Endothelial cell of umbilical vein (primary cell): ENCODE data around the gene ETV6. TPM values are rescaled to one million over a fixed set of nuclear protein-coding genes. Genes with fewer than 3 reads are reported as not detected.

Experiments
- BruUV-seq: library from RNA; stranded (reverse); fragments of 400-500 nt; replicated peaks from 2 replicates; lab custom pipeline; 2021; lab: Mats Ljungman, UMichigan
- CTCF ChIA-PET: fragments of 300-600, 350-600 bp; sonication (Branson Sonifier 250); formaldehyde crosslinking; loops from one replicate; lab custom pipeline; 2021; ENCODE audit warnings: antibody characterized with exemption, inconsistent platforms; lab: Charles Lee
- POLR2A ChIA-PET: fragments of 300-600, 350-600 bp; sonication (Branson Sonifier 250); formaldehyde crosslinking; loops from one replicate; lab custom pipeline; 2021; ENCODE audit warnings: antibody characterized with exemption, inconsistent platforms; lab: Charles Lee
- DNase-seq: peaks from one replicate; pipeline ENCODE4 v3.0.0-alpha.2; 2011; ENCODE audit warnings: low read depth, low spot score
- FAIRE-seq: peaks from 2 replicates; lab custom pipeline; 2011; peaks lifted over from hg19 to GRCh38; lab: Jason Lieb, UNC
- H2AFZ ChIP-seq: 2 replicates; pipeline ENCODE4 v1.6.0; 2012; ENCODE audit warnings: low read depth, low read length, control low read depth, inconsistent platforms
- H3K27ac ChIP-seq: 2 replicates; pipeline ENCODE4 v1.5.1; 2011; ENCODE audit warnings: low read depth, mild to moderate bottlenecking, control low read depth, low read length, moderate library complexity; ENCODE audit not compliant: insufficient read depth
- H3K27me3 ChIP-seq, 2 experiments: 2 replicates each; pipeline versions ENCODE4 v1.6.0 to v1.6.1; 2011; ENCODE audit warnings: low read length in 2 of 2, mixed read lengths in 1 of 2; ENCODE audit not compliant: control insufficient read depth in 2 of 2, insufficient read depth in 2 of 2
- H3K36me3 ChIP-seq, 2 experiments: 2 replicates in 1 of 2; 3 replicates in 1 of 2; pipeline ENCODE4 v1.5.1; 2011; ENCODE audit warnings: low read length in 2 of 2, mild to moderate bottlenecking in 1 of 2, moderate library complexity in 1 of 2; ENCODE audit not compliant: control insufficient read depth in 2 of 2, insufficient read depth in 2 of 2; ENCODE audit errors: extremely low read depth in 1 of 2
- H3K4me1 ChIP-seq: 3 replicates; pipeline ENCODE4 v1.5.1; 2011; ENCODE audit warnings: mild to moderate bottlenecking, low read length; ENCODE audit not compliant: control insufficient read depth, insufficient read depth; ENCODE audit errors: extremely low read depth
- H3K4me2 ChIP-seq: 2 replicates; pipeline ENCODE4 v1.6.1; 2011; ENCODE audit warnings: low read length, control low read depth, mixed read lengths; ENCODE audit not compliant: insufficient read depth
- H3K4me3 ChIP-seq, 3 experiments: fragments of 200-600 bp in 1 of 3; sonication (generic), shearing (Covaris generic) in 1 of 3; replicated peaks in 1 of 3; 2 replicates each; pipeline ENCODE4 v1.5.1; 2011 to 2016; ENCODE audit warnings: control low read depth in 3 of 3, low read length in 3 of 3, mild to moderate bottlenecking in 2 of 3, inconsistent platforms in 1 of 3, low read depth in 1 of 3, moderate library complexity in 1 of 3; ENCODE audit not compliant: insufficient read depth in 1 of 3
- H3K79me2 ChIP-seq: 2 replicates; pipeline ENCODE4 v1.6.0; 2012; ENCODE audit warnings: low read length, inconsistent platforms; ENCODE audit not compliant: control insufficient read depth, insufficient read depth
- H3K9ac ChIP-seq: replicated peaks from 2 replicates; pipeline ENCODE3; 2011; ENCODE audit warnings: low read length, control low read depth; ENCODE audit not compliant: insufficient read depth; ENCODE audit errors: extremely low read depth
- H3K9me1 ChIP-seq: replicated peaks from 3 replicates; pipeline ENCODE4 v1.6.0; 2011; ENCODE audit warnings: mild to moderate bottlenecking, low read length; ENCODE audit not compliant: control insufficient read depth, insufficient read depth; ENCODE audit errors: extremely low read depth
- H3K9me3 ChIP-seq: replicated peaks from 2 replicates; pipeline ENCODE4 v1.5.1; 2012; ENCODE audit warnings: low read length, inconsistent platforms; ENCODE audit not compliant: control insufficient read depth, insufficient read depth
- H4K20me1 ChIP-seq: replicated peaks from 2 replicates; pipeline ENCODE3; 2011; ENCODE audit warnings: mild to moderate bottlenecking, low read length; ENCODE audit not compliant: control insufficient read depth, insufficient read depth; ENCODE audit errors: extremely low read depth
- CTCF ChIP-seq, 2 donors: IDR thresholded peaks; 1 replicate in 1 of 2; 2 replicates in 1 of 2; pipeline ENCODE4 v1.5.1; 2011; ENCODE audit warnings: low read length in 2 of 2, mild to moderate bottlenecking in 2 of 2, moderate library complexity in 2 of 2, control low read depth in 1 of 2, inconsistent platforms in 1 of 2, low read depth in 1 of 2; ENCODE audit not compliant: insufficient read depth in 1 of 2; ENCODE audit errors: extremely low read depth in 1 of 2
- EZH2 ChIP-seq: IDR thresholded peaks from 2 replicates; pipeline ENCODE4 v1.6.1; 2012; ENCODE audit warnings: borderline replicate concordance, low read depth, mild to moderate bottlenecking, moderate library complexity, low read length, inconsistent platforms; ENCODE audit not compliant: severe bottlenecking
- FOS ChIP-seq: IDR thresholded peaks from 2 replicates; pipeline ENCODE4 v1.6.1; 2011; ENCODE audit warnings: mild to moderate bottlenecking, low read length, moderate library complexity, borderline replicate concordance; ENCODE audit not compliant: insufficient read depth
- GATA2 ChIP-seq: IDR thresholded peaks from 2 replicates; pipeline ENCODE4 v1.7.0; 2011; ENCODE audit warnings: low read depth, mild to moderate bottlenecking, moderate library complexity, mixed read lengths, low read length; ENCODE audit not compliant: insufficient read length, insufficient read depth
- MAX ChIP-seq: IDR thresholded peaks from 2 replicates; pipeline ENCODE4 v1.6.1; 2011; ENCODE audit not compliant: insufficient read depth, insufficient read length
- MYC ChIP-seq: IDR thresholded peaks from one replicate; pipeline ENCODE4 v1.6.1; 2011; ENCODE audit warnings: mild to moderate bottlenecking, low read depth, low read length
- POLR2A ChIP-seq: IDR thresholded peaks from 2 replicates; pipeline ENCODE4 v1.6.1; 2012; ENCODE audit warnings: low read depth, mild to moderate bottlenecking, control low read depth, low read length
- dilution Hi-C: fragments of 300-500 bp; cut with MboI; formaldehyde crosslinking; loops from one replicate; pipeline ENCODE4 v1.15.0; 2019; ENCODE audit warnings: low sequenced_read_pairs; ENCODE audit not compliant: extremely low pct_ligation_motif_present
- intact Hi-C: fragments of 100-400 bp; cut with micrococcal nuclease; formaldehyde crosslinking; loops from one replicate; pipeline ENCODE4 v1.10.0; 2022
- polyA plus RNA-seq, 4 experiments: library from polyadenylated mRNA; depleted of rRNA in 3 of 4; stranded (reverse) in 3 of 4; unstranded in 1 of 4; fragments of >200 nt; gene quantifications; 2 replicates each; pipeline versions ENCODE4 v1.2.1 to v1.2.3, GENCODE V29; 2011 to 2012; ENCODE audit warnings: missing spikeins in 1 of 4
- total RNA-seq: library from RNA; stranded (reverse); gene quantifications from 2 replicates; pipeline ENCODE4 v1.2.3, GENCODE V29; 2021

ETV6 gene
- total and polyA plus RNA-seq, 2 donors (not counting 3 experiments of a cell fraction or from before 2014, with no cell fraction given) = 15.9 to 57.1 TPM

GRCh38 chr12:11810206-11810545 lies 160.7 kb downstream of the ETV6 start:
- H3K9ac ChIP-seq = no peak overlapping the region
- no peaks in the 10 kb centered on the region for H3K36me3 ChIP-seq
- dilution Hi-C loops = no loop called here
- BruUV-seq = no TSS peak
- no peaks in the 10 kb centered on the region for H3K27me3 ChIP-seq
- H3K9me1 ChIP-seq = no peaks in the 10 kb centered on the region
- no peak overlapping the region for H3K27ac ChIP-seq
- no peak overlapping the region for H2AFZ ChIP-seq
- H4K20me1 ChIP-seq = no peaks in the 10 kb centered on the region
- H3K4me2 ChIP-seq = no peak overlapping the region
- CTCF ChIA-PET = interaction anchor here (0.5 to 5.1 kb wide), 8 partner anchors 9 to 229 kb away, joined by 3 to 46 read pairs (median 3); no protein-coding TSS in a partner anchor
- peaks cover 35% of the 10 kb centered on the region for H3K4me1 ChIP-seq
- intact Hi-C loops = loop anchor here (5.0 kb wide), 3 partner anchors 77 to 228 kb away; no protein-coding TSS in a partner anchor
- POLR2A ChIA-PET = interaction anchor here (1.0 kb wide), 1 partner anchor 11 kb away, joined by 3 read pairs; no protein-coding TSS in a partner anchor
- FAIRE-seq (no peak), DNase-seq (no peak)
- H3K9me3 ChIP-seq = no peaks in the 10 kb centered on the region
- H3K79me2 ChIP-seq = peaks cover 7% of the 10 kb centered on the region
- H3K4me3 ChIP-seq = no peak overlapping the region
- TF ChIP-seq EZH2 (no peak), MYC (no peak), MAX (no peak), GATA2 (no peak), FOS (no peak), POLR2A (no peak), CTCF (IDR thresholded peaks at IDR 0.05; ENCODE audit: extremely low read depth in 1 of 2, insufficient read depth in 1 of 2, low read depth in 1 of 2, low read length in 2 of 2) (no peak)
